Activated naive CD8-positive, alpha-beta T cell treated with anti-CD3 and anti-CD28 coated beads, Interleukin-2, amount 50 U/mL, for 24 hours (primary cell): ENCODE results near the gene TMEM132D.

Experiments
- ATAC-seq: fragments of 150-1000 bp; cut with Tn5 transposase; one replicate; pipeline ENCODE4 v1.10.0; 2021
- DNase-seq: peaks from one replicate; pipeline ENCODE4 v3.0.0; 2021
- H3K27ac Mint-ChIP-seq: one replicate; pipeline ENCODE4 v1.8.0; 2021; ENCODE audit warnings: mild to moderate bottlenecking, mixed read lengths
- H3K27me3 Mint-ChIP-seq: one replicate; pipeline ENCODE4 v1.8.0; 2021; ENCODE audit warnings: mixed read lengths
- H3K36me3 Mint-ChIP-seq: one replicate; pipeline ENCODE4 v1.8.0; 2021; ENCODE audit warnings: low read depth, mixed read lengths
- H3K4me1 Mint-ChIP-seq: one replicate; pipeline ENCODE4 v1.8.0; 2021; ENCODE audit warnings: mixed read lengths
- H3K4me3 Mint-ChIP-seq: one replicate; pipeline ENCODE4 v1.8.0; 2021; ENCODE audit warnings: mild to moderate bottlenecking, moderate library complexity, mixed read lengths
- H3K9me3 Mint-ChIP-seq: one replicate; pipeline ENCODE4 v1.8.0; 2021; ENCODE audit warnings: mixed read lengths

Gene TMEM132D

DNA sequence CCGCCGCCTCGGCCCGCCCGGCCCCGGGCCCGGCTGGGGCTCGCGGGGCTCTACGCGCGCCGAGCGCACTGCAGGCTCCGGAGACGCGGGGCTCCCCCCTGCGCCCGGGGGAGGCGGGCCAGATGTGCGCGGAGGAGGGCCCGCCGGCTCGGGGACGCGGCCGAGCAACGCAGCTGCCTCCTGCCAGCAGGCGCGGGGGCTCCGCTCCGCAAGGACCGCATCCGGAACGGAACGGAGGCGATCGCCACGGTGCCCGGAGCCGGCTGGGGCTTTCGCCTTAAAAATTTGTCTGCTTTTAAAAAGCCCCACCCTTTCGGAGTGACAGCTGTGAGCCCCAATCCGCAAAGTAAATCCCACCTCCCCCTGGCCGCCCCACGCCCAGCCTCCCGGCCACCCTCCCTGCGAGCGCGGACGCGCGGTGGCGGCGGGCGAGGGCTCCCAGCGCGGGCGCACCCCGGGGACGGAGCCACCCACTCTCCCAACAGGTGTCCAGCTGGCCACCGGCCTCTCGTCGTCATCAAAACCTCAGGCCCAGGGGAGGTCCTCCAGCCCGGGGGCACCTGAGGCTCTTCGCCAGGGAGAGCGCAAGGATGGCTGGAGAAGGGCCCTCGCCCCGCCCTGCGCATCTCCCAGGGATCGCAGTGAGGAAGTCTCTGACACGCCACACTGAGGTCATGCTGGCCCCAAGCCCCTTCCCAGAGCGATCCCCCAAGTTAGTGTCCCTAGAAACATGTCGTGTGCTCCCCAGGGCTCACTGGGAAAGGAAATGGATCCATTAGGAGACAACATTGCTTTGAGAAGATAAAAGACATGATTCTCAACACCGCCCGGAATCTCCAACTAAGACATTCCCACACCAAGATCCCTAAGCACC lies at the start of gene TMEM132D:
Gene TMEM132D, minus strand, starts transcription at position 70 of the 874 bp plus-strand sequence.
- Mint-ChIP-seq H3K27ac (no peak within 1 kb of the TSS), H3K27me3 (peaks cover 29% of the 10 kb centered on the region), H3K4me3 (no peak within 1 kb of the TSS), H3K9me3 (peaks cover 3% of the 10 kb centered on the region), H3K4me1 (no peaks in the 10 kb centered on the region), H3K36me3 (no peaks in the 10 kb centered on the region)
- ATAC-seq (no peak), DNase-seq (no peak)

DNA sequence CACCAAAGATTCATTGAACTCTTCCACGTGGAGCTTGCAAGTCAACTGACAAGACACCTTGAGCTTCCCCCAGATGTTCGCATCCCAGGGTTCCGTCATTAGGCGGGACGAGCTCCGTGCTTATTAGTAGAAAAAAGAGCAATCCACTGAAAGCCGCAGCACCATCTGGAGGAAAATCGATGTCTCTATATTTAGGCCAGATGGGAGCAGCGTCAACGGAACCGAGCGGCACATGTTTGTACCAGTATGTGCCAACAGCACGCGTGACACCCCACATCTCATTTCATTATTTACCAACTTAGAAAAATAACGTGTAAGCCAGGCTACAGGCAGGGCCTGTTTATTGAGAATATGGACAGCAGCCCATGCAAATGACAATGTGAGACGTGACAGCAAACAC lies 45.8 kb upstream of the TMEM132D start:
- no peak for ATAC-seq

DNA sequence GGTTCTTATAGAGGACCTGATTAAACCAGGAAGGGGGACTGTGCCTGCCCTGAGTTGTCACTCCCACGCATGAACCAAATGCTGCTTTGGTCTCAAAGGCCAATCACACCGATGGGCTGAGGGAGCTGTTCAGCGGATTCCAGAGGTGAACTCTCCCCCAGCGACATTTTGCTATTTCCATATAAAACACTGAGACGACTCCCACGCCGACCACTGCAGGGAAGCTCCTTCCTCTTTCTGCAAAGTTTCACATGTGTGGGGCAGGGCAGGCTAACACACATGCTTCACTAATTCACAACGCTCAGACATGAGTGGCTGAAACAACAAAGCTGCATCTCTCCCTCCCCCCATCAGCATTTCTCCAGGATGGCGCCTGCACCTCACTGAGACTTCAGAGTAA lies 37.8 kb upstream of the TMEM132D start:
- ATAC-seq: no peak

More for the DNA sequence above, 45.8 kb upstream of the TMEM132D start:
- Mint-ChIP-seq H3K4me1 (no peaks in the 10 kb centered on the region), H3K27ac (no peak overlapping the region), H3K36me3 (peaks cover 3% of the 10 kb centered on the region), H3K9me3 (no peaks in the 10 kb centered on the region), H3K4me3 (no peak overlapping the region), H3K27me3 (no peaks in the 10 kb centered on the region)
- no peak for DNase-seq

DNA sequence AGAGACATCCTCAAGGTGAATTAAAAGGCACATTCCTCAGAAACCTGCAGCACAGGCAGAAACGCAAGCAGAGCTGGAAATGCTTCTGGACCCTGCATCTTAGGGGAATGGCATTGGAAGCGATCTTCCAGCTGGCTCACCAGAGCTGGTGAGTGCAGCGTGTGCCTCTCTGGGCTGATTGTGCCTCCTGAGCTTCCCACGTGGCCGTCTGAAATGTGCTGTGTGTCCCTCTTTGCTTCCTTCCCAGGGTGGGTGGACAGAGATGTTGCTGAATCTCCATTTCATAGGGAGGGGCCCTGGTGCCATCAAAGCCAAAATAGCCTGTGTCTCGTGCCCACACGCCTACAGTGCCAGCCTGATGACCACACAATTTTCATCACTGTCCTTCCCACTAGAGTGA lies 34.3 kb upstream of the TMEM132D start:
- H3K36me3 Mint-ChIP-seq: no peaks in the 10 kb centered on the region
- H3K4me1 Mint-ChIP-seq: no peaks in the 10 kb centered on the region
- ATAC-seq: no peak
- no peaks in the 10 kb centered on the region for H3K27me3 Mint-ChIP-seq
- H3K27ac Mint-ChIP-seq: no peak overlapping the region
- DNase-seq: no peak
- H3K4me3 Mint-ChIP-seq: no peak overlapping the region
- H3K9me3 Mint-ChIP-seq: peaks cover 4% of the 10 kb centered on the region

More for the DNA sequence above, 37.8 kb upstream of the TMEM132D start:
- Mint-ChIP-seq H3K4me3 (no peak overlapping the region), H3K4me1 (no peaks in the 10 kb centered on the region), H3K36me3 (peaks cover 3% of the 10 kb centered on the region), H3K27me3 (no peaks in the 10 kb centered on the region), H3K27ac (no peak overlapping the region), H3K9me3 (peaks cover 4% of the 10 kb centered on the region)
- no peak for DNase-seq

DNA sequence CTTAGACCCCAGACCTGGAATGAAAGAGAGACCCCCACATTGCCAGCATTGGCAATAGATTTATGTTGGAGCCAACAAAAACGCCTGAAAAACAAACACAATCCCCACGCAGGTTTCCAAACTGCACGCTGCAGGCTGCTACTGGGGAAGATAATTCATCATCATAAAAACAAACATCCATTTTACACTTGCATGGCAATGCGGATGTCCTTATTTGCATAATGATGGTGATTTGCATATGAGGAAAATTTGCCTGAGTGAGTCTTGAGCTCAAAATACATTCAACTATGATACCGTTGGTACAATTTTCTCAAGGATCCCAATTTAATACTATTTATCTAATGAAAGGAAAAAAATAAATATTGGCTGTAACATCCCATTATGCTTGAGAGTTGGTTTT lies 33.6 kb upstream of the TMEM132D start:
- Mint-ChIP-seq H3K36me3 (no peaks in the 10 kb centered on the region), H3K4me3 (no peak overlapping the region), H3K9me3 (peaks cover 4% of the 10 kb centered on the region), H3K27me3 (no peaks in the 10 kb centered on the region), H3K4me1 (no peaks in the 10 kb centered on the region), H3K27ac (no peak overlapping the region)
- no peak for ATAC-seq
- DNase-seq: no peak

DNA sequence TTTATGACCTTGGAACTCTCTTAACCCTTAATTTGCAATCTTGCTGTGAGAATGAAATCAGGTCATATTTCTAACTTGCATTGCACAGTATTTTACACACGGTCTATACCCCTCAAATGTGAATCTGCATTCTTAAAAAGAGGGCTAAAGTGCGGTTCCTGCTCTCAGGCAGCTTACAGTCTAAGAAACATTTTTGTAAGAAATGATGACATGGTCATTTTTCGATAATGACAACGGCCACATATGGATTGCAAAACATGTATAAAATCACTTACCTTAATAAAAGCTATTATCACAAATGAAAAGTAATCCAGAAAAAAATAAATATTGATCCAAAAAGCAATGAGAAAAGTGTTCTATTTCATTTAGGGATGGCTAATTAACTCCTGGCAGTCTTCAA lies 24.8 kb upstream of the TMEM132D start:
- Mint-ChIP-seq H3K27ac (no peak overlapping the region), H3K4me1 (no peaks in the 10 kb centered on the region), H3K4me3 (no peak overlapping the region), H3K36me3 (no peaks in the 10 kb centered on the region), H3K27me3 (no peaks in the 10 kb centered on the region), H3K9me3 (peaks cover 7% of the 10 kb centered on the region)
- ATAC-seq (no peak), DNase-seq (no peak)

DNA sequence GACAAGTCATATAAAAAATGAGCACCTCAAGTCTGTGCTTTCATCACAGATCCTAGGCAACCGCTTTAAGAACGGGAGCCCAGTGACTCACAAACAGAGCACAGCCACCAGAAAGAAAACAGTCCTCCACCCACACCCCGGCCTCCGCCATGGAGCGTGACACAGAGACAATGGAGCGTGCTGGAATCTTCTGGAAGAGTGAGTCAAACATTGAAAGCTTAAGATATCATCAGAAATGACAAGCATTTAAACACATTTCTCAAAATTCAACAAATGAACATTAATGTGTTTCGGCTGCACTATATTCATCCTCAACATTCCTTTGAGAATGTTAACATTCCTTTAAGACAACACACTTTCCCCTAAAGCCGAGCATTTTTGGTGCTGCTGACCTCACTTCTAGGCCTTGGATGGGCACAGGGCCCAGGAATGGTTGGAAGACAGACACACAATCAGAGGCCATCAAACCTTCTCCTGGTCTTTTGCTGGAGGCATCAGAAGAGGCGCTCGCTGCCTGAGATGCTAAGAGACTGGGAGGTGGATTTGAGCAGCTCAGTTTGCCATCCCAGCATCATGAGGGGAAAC lies 23.6 kb upstream of the TMEM132D start:
- Mint-ChIP-seq H3K36me3 (no peaks in the 10 kb centered on the region), H3K27ac (no peak overlapping the region), H3K4me1 (no peaks in the 10 kb centered on the region), H3K4me3 (no peak overlapping the region), H3K9me3 (peaks cover 7% of the 10 kb centered on the region), H3K27me3 (no peaks in the 10 kb centered on the region)
- ATAC-seq (no peak), DNase-seq (no peak)

DNA sequence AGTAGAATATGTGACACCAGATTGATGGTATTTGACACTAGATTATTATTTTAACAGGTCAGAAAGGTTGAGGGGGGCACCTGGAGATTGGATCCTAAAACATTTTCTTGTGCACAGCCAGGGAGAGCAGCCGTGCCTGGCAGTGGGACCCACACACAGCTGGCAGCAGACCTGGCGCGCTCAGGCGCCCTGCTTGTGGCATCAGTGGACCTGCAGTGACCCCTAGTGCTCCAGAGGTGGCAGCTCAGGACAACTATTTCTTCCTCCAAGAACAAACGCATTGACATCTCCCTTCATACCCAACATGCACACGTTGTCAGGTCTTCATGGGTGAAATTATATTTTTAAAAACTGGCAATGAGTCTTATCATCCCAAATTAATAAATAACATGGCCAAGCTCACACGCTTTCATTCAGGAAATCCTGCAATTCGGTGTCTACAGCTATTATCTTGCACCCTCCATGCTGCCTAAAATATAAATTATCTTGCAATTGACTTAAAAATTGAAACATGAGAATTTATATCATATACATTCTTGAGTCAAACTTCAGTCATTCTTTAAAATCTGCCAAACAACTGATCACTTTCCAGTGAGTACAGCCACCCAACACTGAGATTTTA lies 7.7 kb upstream of the TMEM132D start:
- DNase-seq (peak; percentile 35), ATAC-seq (peak; percentile 52)
- H3K9me3 Mint-ChIP-seq: peaks cover 3% of the 10 kb centered on the region
- no peaks in the 10 kb centered on the region for H3K4me1 Mint-ChIP-seq
- no peaks in the 10 kb centered on the region for H3K36me3 Mint-ChIP-seq
- H3K27ac Mint-ChIP-seq: no peak overlapping the region
- H3K4me3 Mint-ChIP-seq: no peak overlapping the region
- H3K27me3 Mint-ChIP-seq: peaks cover 4% of the 10 kb centered on the region

DNA sequence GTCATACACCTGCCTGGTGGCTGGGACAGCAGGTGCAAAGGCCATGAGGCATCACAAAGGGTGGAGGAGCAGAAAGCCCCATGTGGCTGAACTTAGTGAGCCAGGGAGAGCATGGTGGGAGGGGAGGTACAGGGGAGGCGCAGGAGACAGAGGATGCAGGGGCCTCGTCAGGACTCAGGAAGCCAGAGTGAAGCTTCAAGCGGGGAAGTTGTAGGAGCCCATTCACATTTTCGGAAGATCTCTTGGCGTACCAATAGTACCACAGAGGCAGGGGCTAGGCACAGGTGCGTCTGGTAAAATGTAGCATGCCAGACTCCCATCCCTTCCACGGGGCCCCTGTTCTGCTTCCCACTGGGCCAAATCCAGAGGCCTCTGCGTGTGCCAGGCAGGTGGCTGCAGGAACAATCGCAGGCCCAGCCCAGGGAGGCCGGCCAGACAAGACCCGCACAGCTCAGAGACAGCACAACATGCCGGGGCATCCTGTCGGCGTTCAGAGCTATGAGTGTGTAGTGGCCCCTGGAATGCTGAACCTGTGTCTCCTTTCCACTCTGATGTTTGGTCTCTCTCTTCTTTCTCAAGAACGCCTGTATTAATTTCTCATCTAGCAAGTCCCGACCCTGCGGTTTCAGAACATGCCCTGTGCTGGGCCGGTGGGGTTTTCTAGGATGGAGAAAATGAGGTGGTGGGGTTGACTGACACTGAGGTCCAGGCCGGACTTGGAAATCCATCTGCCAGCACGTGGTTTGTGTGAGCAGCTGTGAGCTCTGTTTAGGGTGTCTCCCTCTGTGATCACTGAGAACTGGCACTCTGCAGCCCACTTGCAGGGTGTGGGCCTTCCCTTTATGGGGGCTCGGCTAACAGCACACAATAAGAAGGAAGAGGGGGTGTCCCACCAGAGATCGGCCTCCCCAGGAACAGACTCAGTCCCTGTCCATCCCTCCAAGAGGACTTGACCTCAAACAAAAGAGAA lies 5.5 kb upstream of the TMEM132D start:
- no peaks in the 10 kb centered on the region for H3K4me1 Mint-ChIP-seq
- no peaks in the 10 kb centered on the region for H3K36me3 Mint-ChIP-seq
- H3K9me3 Mint-ChIP-seq: peaks cover 3% of the 10 kb centered on the region
- no peak for DNase-seq
- peaks cover 15% of the 10 kb centered on the region for H3K27me3 Mint-ChIP-seq
- ATAC-seq: no peak
- H3K27ac Mint-ChIP-seq: no peak overlapping the region
- no peak overlapping the region for H3K4me3 Mint-ChIP-seq

DNA sequence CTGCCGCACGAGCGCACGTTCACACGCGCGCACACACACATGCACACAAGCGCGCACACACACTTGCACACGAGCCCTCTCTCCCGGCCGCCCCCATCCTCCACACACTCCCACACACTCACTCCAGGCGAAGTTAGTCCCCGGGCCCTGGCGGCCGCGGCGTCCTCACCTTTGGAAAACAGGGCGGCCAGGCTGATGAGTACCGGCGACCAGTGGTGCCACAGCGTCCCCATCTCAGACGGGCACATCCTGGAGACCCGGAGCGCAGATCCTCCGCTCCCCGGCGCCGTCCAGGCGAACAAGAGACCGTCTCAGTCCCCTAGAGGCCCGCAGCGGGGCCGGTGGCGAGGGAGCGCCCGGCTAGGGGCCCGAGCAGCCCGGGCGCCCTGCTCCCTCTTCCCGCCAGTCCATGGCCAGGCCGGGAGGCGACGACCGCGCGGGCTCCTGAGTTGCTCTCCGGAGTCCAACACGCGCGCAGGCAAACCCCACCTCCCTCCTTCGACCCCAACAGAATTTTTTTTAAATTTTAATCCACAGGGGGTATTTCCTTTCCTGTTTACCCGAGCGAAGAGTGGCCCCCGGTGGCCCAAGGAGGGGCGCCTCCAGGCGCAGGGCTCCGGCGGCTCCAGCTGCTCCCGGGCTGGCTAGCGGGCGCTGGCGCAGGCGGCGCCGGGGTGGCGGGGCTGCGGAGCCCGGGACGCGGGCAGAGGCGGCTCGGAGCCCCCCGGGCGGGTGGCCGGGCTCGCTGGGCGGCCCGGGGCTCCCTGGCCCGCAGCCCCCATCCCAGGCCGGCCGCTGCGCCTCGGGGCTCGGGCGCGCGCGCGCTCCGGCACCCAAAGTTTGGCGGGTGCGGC lies 506 bp downstream of the TMEM132D start:
- H3K4me3 Mint-ChIP-seq: no peak overlapping the region
- H3K27ac Mint-ChIP-seq: no peak overlapping the region
- no peak for ATAC-seq
- H3K27me3 Mint-ChIP-seq: peaks cover 29% of the 10 kb centered on the region
- no peak for DNase-seq
- H3K9me3 Mint-ChIP-seq: peaks cover 3% of the 10 kb centered on the region
- H3K36me3 Mint-ChIP-seq: no peaks in the 10 kb centered on the region
- no peaks in the 10 kb centered on the region for H3K4me1 Mint-ChIP-seq

DNA sequence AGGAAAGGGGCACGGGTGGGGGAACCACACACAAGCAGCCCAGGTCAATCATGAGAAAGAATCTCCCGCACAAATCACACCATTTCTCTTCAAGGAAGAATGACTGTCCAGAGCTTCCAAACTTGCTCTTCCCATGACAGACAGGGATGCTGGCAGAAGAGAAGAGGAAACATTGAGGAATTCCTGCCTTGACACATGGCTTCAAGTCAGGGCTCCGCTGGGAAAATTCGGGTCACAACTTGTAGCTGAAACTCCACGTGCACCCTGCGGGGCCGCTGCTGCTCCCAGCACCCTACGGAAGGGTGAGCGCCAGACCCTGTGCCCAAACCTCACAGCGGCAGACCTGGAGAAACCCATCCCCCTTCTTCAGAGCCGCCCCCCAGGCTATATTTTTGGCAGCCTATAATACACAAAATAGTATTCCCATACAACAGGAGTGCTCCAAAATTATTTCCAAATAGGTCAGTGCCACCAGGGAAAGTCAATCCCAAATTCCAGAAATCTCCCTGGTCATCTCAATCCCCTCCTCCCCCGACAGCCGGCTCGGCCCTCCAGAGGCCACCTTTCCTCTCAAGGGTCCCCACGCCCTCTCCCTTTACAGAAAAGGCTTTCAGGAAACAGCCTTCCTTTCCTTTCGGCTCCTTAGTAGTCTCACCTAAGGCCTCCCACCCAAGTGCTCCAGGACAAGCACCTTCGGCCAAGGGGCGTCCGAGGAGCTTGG lies 1.3 kb downstream of the TMEM132D start:
- H3K9me3 Mint-ChIP-seq: peaks cover 3% of the 10 kb centered on the region
- no peak overlapping the region for H3K4me3 Mint-ChIP-seq
- H3K4me1 Mint-ChIP-seq: no peaks in the 10 kb centered on the region
- ATAC-seq (no peak), DNase-seq (no peak)
- no peaks in the 10 kb centered on the region for H3K36me3 Mint-ChIP-seq
- H3K27ac Mint-ChIP-seq: no peak overlapping the region
- peaks cover 29% of the 10 kb centered on the region for H3K27me3 Mint-ChIP-seq

DNA sequence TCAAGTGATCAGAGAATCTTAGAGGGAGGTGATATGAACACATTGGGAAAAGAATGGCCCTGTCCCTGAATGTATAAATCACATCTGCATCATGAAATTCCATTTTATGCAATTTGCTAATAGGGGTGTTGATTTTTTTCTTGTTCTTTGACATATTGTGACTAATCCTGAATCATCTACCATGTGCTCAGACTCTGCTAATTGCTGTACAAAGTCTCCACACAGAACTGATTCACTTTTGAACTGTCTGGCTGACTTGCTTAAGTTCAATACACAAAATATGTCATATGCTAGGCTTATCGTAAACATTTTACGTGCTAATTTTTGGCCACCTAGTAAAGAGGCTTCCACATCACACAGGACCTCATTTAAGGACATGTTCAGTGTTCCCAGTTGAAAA lies 2.6 kb downstream of the TMEM132D start:
- Mint-ChIP-seq H3K9me3 (no peaks in the 10 kb centered on the region), H3K4me1 (no peaks in the 10 kb centered on the region), H3K4me3 (no peak overlapping the region), H3K36me3 (no peaks in the 10 kb centered on the region), H3K27me3 (peaks cover 27% of the 10 kb centered on the region), H3K27ac (no peak overlapping the region)
- ATAC-seq: no peak
- no peak for DNase-seq

DNA sequence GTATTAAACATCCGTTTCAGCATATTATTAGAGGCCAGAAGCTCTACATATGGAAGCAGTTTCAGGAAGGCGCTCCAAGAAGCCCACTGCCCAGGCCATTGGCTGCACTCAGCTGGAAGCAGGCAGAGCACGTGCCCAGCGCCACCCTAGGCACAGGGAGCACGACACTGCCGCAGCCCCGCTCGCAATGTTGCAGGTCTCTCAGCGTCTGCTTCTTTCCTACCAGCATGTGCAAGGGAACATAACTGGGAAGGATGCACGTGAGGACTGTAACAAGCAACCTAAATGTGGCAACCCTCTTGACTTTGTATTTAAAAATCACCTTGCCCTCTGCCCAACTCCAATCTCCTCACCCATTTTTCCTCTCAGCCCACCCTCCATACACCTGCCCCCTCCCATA lies 3.5 kb downstream of the TMEM132D start:
- Mint-ChIP-seq H3K27me3 (peaks cover 25% of the 10 kb centered on the region), H3K27ac (no peak overlapping the region), H3K4me3 (no peak overlapping the region), H3K4me1 (no peaks in the 10 kb centered on the region), H3K36me3 (no peaks in the 10 kb centered on the region), H3K9me3 (no peaks in the 10 kb centered on the region)
- DNase-seq (no peak), ATAC-seq (no peak)
